Skeletal muscle tissue (tissue), 4 donors: ENCODE results near the gene SLC1A3. TPM values are rescaled to one million over a fixed set of nuclear protein-coding genes. Genes with fewer than 3 reads are reported as not detected.

Experiments used
- H3K27ac ChIP-seq: one replicate; pipeline ENCODE4 v1.7.0; 2013; ENCODE audit warnings: mild to moderate bottlenecking, low read depth, low read length, inconsistent platforms
- H3K27me3 ChIP-seq, 3 donors: one replicate each; pipeline ENCODE4 v1.7.0; 2013; ENCODE audit warnings: low read length in 3 of 3; ENCODE audit not compliant: control insufficient read depth in 3 of 3, insufficient read depth in 3 of 3
- H3K36me3 ChIP-seq, 3 donors: one replicate each; pipeline ENCODE4 v1.7.0; 2013; ENCODE audit warnings: low read length in 3 of 3; ENCODE audit not compliant: control insufficient read depth in 3 of 3, insufficient read depth in 3 of 3
- H3K4me1 ChIP-seq, 3 donors: one replicate each; pipeline ENCODE4 v1.7.0; 2013; ENCODE audit warnings: low read length in 3 of 3, mild to moderate bottlenecking in 3 of 3; ENCODE audit not compliant: control insufficient read depth in 3 of 3, insufficient read depth in 3 of 3
- H3K4me3 ChIP-seq, 3 donors: one replicate each; pipeline ENCODE4 v1.7.0; 2013; ENCODE audit warnings: low read length in 3 of 3
- H3K9ac ChIP-seq, 3 donors: one replicate each; pipeline ENCODE4 v1.7.0; 2013; ENCODE audit warnings: low read length in 3 of 3, mild to moderate bottlenecking in 3 of 3, moderate library complexity in 2 of 3, low read depth in 1 of 3
- H3K9me3 ChIP-seq, 3 donors: one replicate each; pipeline ENCODE4 v1.7.0; 2013; ENCODE audit warnings: low read length in 3 of 3; ENCODE audit not compliant: control insufficient read depth in 3 of 3
- total RNA-seq: library from RNA; depleted of rRNA; stranded (reverse); fragments of >200 nt; gene quantifications from one replicate; pipeline ENCODE4 v1.2.3, GENCODE V29; 2014
- donor health status: Osteomylitis.

SLC1A3 gene
- total RNA-seq, 1 donor from 2014 or later: 27.1 TPM

- Histone ChIP-seq H3K36me3 (no peaks in the 10 kb centered on the region), H3K4me3 (no peak overlapping the region), H3K9ac (no peak overlapping the region), H3K27me3 (no peaks in the 10 kb centered on the region), H3K27ac (no peak overlapping the region), H3K4me1 (no peaks in the 10 kb centered on the region), H3K9me3 (no peaks in the 10 kb centered on the region)
Measured at GRCh38 chr5:36599986-36600779, 6.2 kb upstream of the SLC1A3 start.

DNA sequence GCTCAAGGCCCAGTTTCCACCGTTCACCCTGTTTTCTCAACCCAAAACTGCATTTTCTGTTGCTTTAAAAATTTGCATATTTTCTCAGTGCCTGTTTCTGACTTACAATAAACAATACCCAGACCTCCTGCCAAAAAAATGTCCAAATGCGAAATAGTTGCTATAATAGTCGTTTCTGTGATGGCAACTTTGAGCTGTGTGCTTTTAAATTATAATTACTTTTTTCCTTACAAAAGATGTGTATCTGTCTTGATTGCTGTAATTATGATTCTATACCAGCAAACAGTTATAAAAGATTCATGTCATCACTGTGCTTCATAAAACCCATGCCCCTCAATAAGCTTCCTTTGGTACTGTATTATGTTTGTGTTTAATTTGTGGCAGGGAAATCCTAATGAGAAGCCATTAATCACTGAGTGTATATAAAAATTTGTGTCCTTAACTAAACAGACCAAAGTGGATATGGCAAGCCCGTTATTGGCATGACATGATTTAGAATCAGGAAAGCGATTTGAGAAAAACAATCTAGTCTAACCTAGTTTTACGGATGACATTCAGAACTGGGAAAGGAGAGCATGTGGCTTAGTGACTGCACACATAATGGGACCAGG lies 5.4 kb upstream of the SLC1A3 start:
- H3K9me3 ChIP-seq: no peaks in the 10 kb centered on the region
- H3K4me3 ChIP-seq: no peak overlapping the region
- no peaks in the 10 kb centered on the region for H3K4me1 ChIP-seq
- H3K9ac ChIP-seq: no peak overlapping the region
- H3K36me3 ChIP-seq: no peaks in the 10 kb centered on the region
- no peak overlapping the region for H3K27ac ChIP-seq
- no peaks in the 10 kb centered on the region for H3K27me3 ChIP-seq

- Histone ChIP-seq H3K4me3 (no peak overlapping the region), H3K4me1 (peaks cover 0 to 7% (median 0%) of the 10 kb centered on the region in 3 donors), H3K27ac (no peak overlapping the region), H3K9ac (no peak overlapping the region), H3K9me3 (no peaks in the 10 kb centered on the region), H3K36me3 (no peaks in the 10 kb centered on the region), H3K27me3 (no peaks in the 10 kb centered on the region)
Measured at GRCh38 chr5:36602704-36603321, 3.6 kb upstream of the SLC1A3 start.

DNA sequence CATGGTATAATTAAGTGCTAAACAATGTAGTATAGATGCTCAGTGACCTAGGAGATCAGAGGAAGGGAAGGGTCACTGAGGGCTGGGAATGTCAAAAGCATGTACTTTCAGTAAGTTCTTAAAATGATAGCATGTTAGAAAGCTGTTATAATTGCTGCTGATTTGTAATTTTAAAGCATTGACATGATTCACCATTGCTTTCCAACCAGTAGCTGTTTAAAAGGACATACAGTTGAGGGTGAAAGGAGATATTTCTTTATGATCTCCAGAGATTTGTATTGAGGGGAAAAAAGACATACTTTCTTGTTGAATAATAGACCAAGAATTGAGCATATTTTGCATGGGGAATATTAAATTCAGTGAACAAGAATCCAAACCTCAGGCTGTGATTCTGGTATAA lies 1.2 kb upstream of the SLC1A3 start:
- Histone ChIP-seq H3K4me3 (no peak overlapping the region), H3K36me3 (no peaks in the 10 kb centered on the region), H3K27ac (no peak overlapping the region), H3K4me1 (peaks cover 0 to 13% (median 8%) of the 10 kb centered on the region in 3 donors), H3K9ac (no peak overlapping the region), H3K9me3 (no peaks in the 10 kb centered on the region), H3K27me3 (no peaks in the 10 kb centered on the region)

DNA sequence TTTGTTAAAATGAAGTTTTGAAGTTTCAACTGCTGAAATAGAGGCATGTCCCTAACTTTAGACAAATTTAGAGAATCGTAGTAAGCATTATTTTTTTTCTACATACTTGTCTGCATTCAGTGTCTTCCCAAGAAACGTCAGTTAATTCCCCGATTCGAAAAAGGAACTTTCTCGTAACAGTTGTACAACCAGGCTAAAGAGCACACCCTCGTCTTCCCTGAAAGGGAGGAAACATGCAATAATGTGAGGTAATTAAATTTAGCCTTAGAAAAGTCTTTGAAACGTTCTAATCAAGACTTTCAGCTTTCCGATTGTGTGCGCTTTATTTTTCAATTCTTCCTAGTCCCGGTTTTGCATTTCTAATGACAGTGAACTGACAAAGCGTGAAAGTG lies 374 bp upstream of the SLC1A3 start:
- Histone ChIP-seq H3K4me3 (peak overlapping the region; percentile 74 to 87 (median 79)), H3K27ac (peak overlapping the region; percentile 82), H3K9ac (peak overlapping the region; percentile 82 to 91 (median 85))

GRCh38 chr5:36607114-36607571 lies 737 bp downstream of the SLC1A3 start:
- Histone ChIP-seq H3K9me3 (no peaks in the 10 kb centered on the region), H3K36me3 (peaks cover 0 to 6% (median 2%) of the 10 kb centered on the region in 3 donors), H3K9ac (peak overlapping the region; percentile 82 to 91 (median 85)), H3K27me3 (no peaks in the 10 kb centered on the region), H3K4me1 (peaks cover 2 to 13% (median 8%) of the 10 kb centered on the region in 3 donors), H3K27ac (peak overlapping the region; percentile 82), H3K4me3 (peak overlapping the region; percentile 74 to 87 (median 79))

More for the DNA sequence above, 374 bp upstream of the SLC1A3 start:
- H3K4me1 ChIP-seq: peaks cover 0 to 13% (median 8%) of the 10 kb centered on the region in 3 donors
- no peaks in the 10 kb centered on the region for H3K36me3 ChIP-seq
- no peaks in the 10 kb centered on the region for H3K27me3 ChIP-seq
- no peaks in the 10 kb centered on the region for H3K9me3 ChIP-seq

DNA sequence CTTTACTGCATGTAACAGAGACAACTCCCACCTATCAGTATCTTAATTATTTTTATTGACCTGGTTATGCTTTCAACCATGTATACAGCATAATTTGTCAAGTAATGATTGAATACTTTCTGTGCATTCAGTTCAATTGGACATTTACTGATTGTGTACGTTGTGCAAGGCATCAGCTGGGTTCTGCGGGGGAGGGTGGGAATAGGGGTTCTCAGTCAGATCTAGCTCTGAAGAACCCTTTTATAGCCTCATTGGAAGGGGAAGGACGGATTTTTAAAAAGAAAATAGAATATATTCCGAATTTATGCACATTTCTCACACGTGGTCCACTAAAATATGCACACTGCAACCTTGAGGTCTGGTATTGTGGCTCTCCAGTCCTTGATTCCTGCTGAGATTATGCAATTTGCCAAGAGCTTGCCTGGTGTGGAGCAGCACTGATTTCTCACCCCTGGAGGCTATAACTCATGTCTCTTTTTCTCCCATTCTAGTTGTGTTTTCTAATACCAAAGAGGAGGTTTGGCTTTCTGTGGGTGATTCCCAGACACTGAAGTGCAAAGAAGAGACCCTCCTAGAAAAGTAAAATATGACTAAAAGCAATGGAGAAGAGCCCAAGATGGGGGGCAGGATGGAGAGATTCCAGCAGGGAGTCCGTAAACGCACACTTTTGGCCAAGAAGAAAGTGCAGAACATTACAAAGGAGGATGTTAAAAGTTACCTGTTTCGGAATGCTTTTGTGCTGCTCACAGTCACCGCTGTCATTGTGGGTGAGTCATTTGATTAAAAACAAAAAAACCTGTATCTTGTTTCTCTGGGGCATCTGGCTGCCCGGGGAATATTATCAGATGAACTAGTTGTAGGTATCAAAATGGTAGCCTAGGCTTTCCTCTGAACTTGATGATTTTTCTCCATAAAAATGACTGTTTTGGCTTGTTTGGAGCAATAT lies 1.7 kb downstream of the SLC1A3 start:
- no peaks in the 10 kb centered on the region for H3K9me3 ChIP-seq
- peak overlapping the region; percentile 74 to 87 (median 79) for H3K4me3 ChIP-seq
- peaks cover 0 to 13% (median 7%) of the 10 kb centered on the region in 3 donors for H3K36me3 ChIP-seq
- H3K4me1 ChIP-seq: peaks cover 2 to 13% (median 8%) of the 10 kb centered on the region in 3 donors
- peak overlapping the region in 2 of 3 donors; percentile 85 to 91 for H3K9ac ChIP-seq
- H3K27ac ChIP-seq: peak overlapping the region; percentile 11
- H3K27me3 ChIP-seq: no peaks in the 10 kb centered on the region

DNA sequence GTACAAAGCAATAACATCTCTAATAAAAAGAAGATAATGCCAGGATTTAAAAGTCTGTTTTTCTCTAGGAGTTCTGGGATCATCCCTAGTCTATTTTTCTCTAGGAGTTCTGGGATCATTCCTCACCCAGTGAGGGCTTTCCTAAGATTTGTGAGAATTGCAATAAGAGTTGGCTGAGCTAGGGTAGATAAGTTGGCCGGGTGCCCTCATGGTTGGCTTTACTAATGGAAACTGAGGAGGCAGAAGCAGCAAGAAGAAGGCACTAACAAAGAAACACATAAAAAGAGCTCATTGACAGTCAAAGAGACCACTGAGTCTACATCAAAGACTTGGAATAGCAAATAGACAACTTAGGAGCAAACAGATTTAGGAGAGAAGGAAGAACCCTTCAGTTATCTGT lies 4.2 kb downstream of the SLC1A3 start:
- no peak overlapping the region for H3K4me3 ChIP-seq
- no peaks in the 10 kb centered on the region for H3K27me3 ChIP-seq
- no peak overlapping the region for H3K27ac ChIP-seq
- no peaks in the 10 kb centered on the region for H3K9me3 ChIP-seq
- H3K4me1 ChIP-seq: peaks cover 9 to 16% (median 11%) of the 10 kb centered on the region in 3 donors
- H3K36me3 ChIP-seq: peaks cover 3 to 14% (median 10%) of the 10 kb centered on the region in 3 donors
- no peak overlapping the region for H3K9ac ChIP-seq

GRCh38 chr5:36611520-36612274 lies 5.3 kb downstream of the SLC1A3 start:
- Histone ChIP-seq H3K36me3 (peaks cover 3 to 14% (median 10%) of the 10 kb centered on the region in 3 donors), H3K27ac (no peak overlapping the region), H3K9me3 (no peaks in the 10 kb centered on the region), H3K27me3 (no peaks in the 10 kb centered on the region), H3K9ac (no peak overlapping the region), H3K4me1 (peaks cover 10 to 16% (median 11%) of the 10 kb centered on the region in 3 donors), H3K4me3 (no peak overlapping the region)
